ENCODE results near the gene MRPS6. TPM values are rescaled to one million over a fixed set of nuclear protein-coding genes. Genes with fewer than 3 reads are reported as not detected.

Gene MRPS6
- total RNA-seq, 3 donors from 2014 or later, result 89.8 to 98.8 (median 98.6) TPM

DNA sequence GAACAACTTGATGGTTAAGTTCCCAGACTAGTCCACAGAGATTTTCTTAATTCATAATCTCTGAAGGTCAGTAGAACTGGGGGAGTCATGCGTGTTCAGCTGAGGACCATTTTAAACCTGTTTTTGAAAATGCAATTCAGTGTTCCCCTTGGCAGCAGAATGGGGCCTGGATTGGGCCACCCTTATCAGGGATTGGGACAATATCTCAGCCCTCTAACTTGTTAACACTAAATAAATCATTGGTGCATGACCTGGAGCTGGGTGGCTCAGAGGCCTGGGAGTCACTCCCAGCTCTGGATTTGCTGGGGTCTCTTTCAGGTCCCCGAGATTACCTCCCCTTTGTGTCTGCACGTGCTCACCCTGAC is 55.3 kb downstream of the MRPS6 start:
- no peaks in the 10 kb centered on the region for H3K9me3 Mint-ChIP-seq
- no peaks in the 10 kb centered on the region for H3K27me3 Mint-ChIP-seq (ENCODE audit: low read depth)
- peaks cover 36% of the 10 kb centered on the region for H3K36me3 Mint-ChIP-seq (ENCODE audit: insufficient read depth)
- DNase-seq (no peak), ATAC-seq (no peak)
- peaks cover 87% of the 10 kb centered on the region for H3K4me1 Mint-ChIP-seq (ENCODE audit: low read depth)
- H3K4me3 Mint-ChIP-seq, result peak overlapping the region; percentile 47

DNA sequence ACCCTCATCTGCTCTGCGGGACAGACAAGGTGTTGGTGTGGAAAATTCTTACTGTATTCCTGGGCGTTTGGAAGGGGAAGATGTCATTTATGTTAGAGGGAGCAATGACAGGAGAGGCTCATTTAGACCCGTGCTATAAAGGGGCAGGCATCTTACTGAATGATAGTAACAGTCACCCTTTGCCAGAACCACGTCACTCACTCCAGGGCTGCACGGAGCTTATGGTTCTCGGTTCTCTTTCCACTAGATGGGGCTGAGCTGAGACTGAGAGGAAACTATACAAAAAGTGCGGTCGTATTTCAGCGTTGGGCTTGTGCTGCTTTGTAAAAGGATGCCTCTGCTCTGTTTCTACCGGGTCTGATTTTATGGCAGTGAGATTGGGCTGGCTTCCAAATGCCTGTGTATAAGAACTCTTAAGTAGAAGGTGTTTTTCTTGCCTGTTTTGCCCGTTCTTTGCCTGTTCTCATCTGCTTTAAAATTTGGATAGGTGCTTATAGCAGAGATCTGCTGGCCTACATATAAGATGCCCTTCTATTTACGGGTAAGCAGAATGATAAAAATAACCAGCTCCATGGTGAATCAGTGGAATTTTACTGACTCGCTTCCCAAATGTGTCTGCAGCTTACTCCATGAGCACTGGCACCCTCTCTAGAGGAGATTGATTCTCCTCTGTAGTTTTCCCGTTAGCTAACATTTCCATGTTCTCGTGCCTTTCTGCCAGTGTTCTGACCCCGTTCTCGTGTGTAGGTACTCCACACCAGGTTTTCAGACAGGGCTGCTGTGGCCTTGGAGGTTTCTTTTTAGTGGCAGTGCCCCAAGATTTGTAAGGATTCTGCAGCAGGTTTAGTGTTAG is 55.9 kb downstream of the MRPS6 start:
- H3K9me3 Mint-ChIP-seq, result no peaks in the 10 kb centered on the region
- peaks cover 85% of the 10 kb centered on the region for H3K4me1 Mint-ChIP-seq (ENCODE audit: low read depth)
- H3K27me3 Mint-ChIP-seq (ENCODE audit: low read depth), result no peaks in the 10 kb centered on the region
- peaks cover 41% of the 10 kb centered on the region for H3K36me3 Mint-ChIP-seq (ENCODE audit: insufficient read depth)
- ATAC-seq, result peak; percentile 95 to 96
- H3K4me3 Mint-ChIP-seq, result peak overlapping the region; percentile 47
- DNase-seq, result peak; percentile 54

DNA sequence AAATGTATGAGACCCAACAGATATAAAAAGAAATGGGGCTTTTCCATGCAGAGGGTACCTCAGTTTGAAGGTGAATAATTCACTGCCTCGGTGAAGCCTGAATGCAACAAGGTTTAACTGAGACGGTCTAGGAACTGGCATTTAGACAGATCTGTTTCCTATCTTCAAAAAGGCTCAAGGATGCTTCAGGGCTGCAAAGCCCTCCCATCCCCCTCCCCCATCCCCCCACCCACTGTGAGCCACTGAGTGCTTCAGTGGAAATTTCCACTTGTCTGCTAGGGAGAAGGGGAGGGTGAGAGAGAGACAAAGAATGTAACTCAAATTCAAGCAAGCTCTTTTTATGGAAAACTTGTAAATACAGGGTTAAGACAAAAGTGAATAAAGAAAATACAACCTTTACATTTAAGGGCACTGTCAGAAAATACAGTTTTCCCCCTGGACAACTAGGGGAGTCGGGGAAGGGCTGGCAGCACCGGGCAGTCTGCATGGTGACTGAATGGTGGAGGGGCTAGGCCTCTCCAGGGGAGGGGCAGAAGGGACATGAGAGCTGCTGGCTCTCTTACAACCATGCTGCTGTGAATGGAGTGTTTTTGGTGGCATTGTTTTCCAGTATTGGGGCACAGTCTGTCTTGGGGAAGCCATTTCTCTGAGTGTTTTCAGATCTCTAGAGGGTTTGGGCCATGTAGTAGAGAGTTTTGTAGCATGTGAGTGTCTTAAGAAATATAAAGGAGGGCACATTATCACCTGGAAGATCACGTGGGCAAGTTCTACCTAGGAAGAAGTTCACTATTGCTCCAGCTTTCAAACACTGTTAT is 56.7 kb downstream of the MRPS6 start:
- peak overlapping the region; percentile 47 for H3K4me3 Mint-ChIP-seq
- H3K36me3 Mint-ChIP-seq (ENCODE audit: insufficient read depth), result peaks cover 42% of the 10 kb centered on the region
- H3K27me3 Mint-ChIP-seq (ENCODE audit: low read depth), result no peaks in the 10 kb centered on the region
- H3K4me1 Mint-ChIP-seq (ENCODE audit: low read depth), result peaks cover 83% of the 10 kb centered on the region
- no peaks in the 10 kb centered on the region for H3K9me3 Mint-ChIP-seq
- ATAC-seq, result peak in 1 of 2 donors; percentile 3
- peak; percentile 11 for DNase-seq

- Mint-ChIP-seq H3K4me3 (no peak overlapping the region), H3K36me3 (ENCODE audit: insufficient read depth) (peaks cover 40% of the 10 kb centered on the region), H3K9me3 (no peaks in the 10 kb centered on the region), H3K4me1 (ENCODE audit: low read depth) (peaks cover 80% of the 10 kb centered on the region), H3K27me3 (ENCODE audit: low read depth) (no peaks in the 10 kb centered on the region)
- no peak for ATAC-seq
- DNase-seq, result no peak
These were observed 57.3 kb downstream of the MRPS6 start for GRCh38 chr21:34130716-34130985.

GRCh38 chr21:34131586-34131985 is 58.2 kb downstream of the MRPS6 start:
- Mint-ChIP-seq H3K9me3 (no peaks in the 10 kb centered on the region), H3K4me1 (ENCODE audit: low read depth) (peaks cover 71% of the 10 kb centered on the region), H3K27me3 (ENCODE audit: low read depth) (no peaks in the 10 kb centered on the region), H3K4me3 (no peak overlapping the region), H3K36me3 (ENCODE audit: insufficient read depth) (peaks cover 36% of the 10 kb centered on the region)
- ATAC-seq (no peak), DNase-seq (no peak)

GRCh38 chr21:34132202-34132601 is 58.8 kb downstream of the MRPS6 start:
- H3K36me3 Mint-ChIP-seq (ENCODE audit: insufficient read depth), result peaks cover 39% of the 10 kb centered on the region
- H3K9me3 Mint-ChIP-seq, result peaks cover 4% of the 10 kb centered on the region
- DNase-seq, result no peak
- H3K27me3 Mint-ChIP-seq (ENCODE audit: low read depth), result no peaks in the 10 kb centered on the region
- no peak for ATAC-seq
- peaks cover 72% of the 10 kb centered on the region for H3K4me1 Mint-ChIP-seq (ENCODE audit: low read depth)
- H3K4me3 Mint-ChIP-seq, result peak overlapping the region; percentile 32

GRCh38 chr21:34132926-34133325 is 59.5 kb downstream of the MRPS6 start:
- Mint-ChIP-seq H3K4me1 (ENCODE audit: low read depth) (peaks cover 66% of the 10 kb centered on the region), H3K9me3 (peaks cover 4% of the 10 kb centered on the region), H3K36me3 (ENCODE audit: insufficient read depth) (peaks cover 43% of the 10 kb centered on the region), H3K27me3 (ENCODE audit: low read depth) (no peaks in the 10 kb centered on the region), H3K4me3 (no peak overlapping the region)
- no peak for ATAC-seq
- no peak for DNase-seq

DNA sequence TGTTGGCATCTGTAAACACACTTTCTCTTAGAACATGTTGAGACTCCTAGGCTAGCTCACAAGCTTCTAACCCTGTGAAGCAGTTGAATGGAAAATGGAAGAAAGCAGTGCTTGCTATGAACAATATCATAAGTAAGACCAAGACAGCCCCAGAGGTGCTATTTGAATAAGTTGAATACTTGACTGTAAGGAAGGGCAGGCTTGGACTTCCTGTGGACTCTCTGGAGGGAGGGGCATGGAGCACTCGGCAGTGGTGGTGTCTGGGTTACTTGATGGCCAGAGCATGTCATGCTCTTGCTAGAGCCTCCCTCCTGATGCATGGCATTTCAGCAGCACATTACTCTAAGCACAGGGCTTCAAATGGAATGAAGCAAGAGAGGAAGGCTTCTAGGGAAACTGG is 60.0 kb downstream of the MRPS6 start:
- peaks cover 4% of the 10 kb centered on the region for H3K9me3 Mint-ChIP-seq
- no peak for DNase-seq
- no peak for ATAC-seq
- H3K4me3 Mint-ChIP-seq, result no peak overlapping the region
- H3K27me3 Mint-ChIP-seq (ENCODE audit: low read depth), result no peaks in the 10 kb centered on the region
- peaks cover 62% of the 10 kb centered on the region for H3K4me1 Mint-ChIP-seq (ENCODE audit: low read depth)
- peaks cover 46% of the 10 kb centered on the region for H3K36me3 Mint-ChIP-seq (ENCODE audit: insufficient read depth)

GRCh38 chr21:34133802-34134201 is 60.4 kb downstream of the MRPS6 start:
- Mint-ChIP-seq H3K9me3 (peaks cover 4% of the 10 kb centered on the region), H3K36me3 (ENCODE audit: insufficient read depth) (peaks cover 46% of the 10 kb centered on the region), H3K4me3 (no peak overlapping the region), H3K4me1 (ENCODE audit: low read depth) (peaks cover 58% of the 10 kb centered on the region), H3K27me3 (ENCODE audit: low read depth) (no peaks in the 10 kb centered on the region)
- ATAC-seq (no peak), DNase-seq (no peak)

- Mint-ChIP-seq H3K4me3 (no peak overlapping the region), H3K9me3 (peaks cover 4% of the 10 kb centered on the region), H3K27me3 (ENCODE audit: low read depth) (no peaks in the 10 kb centered on the region), H3K36me3 (ENCODE audit: insufficient read depth) (peaks cover 49% of the 10 kb centered on the region), H3K4me1 (ENCODE audit: low read depth) (peaks cover 48% of the 10 kb centered on the region)
- no peak for ATAC-seq
- no peak for DNase-seq
These were observed 62.0 kb downstream of the MRPS6 start for GRCh38 chr21:34135330-34135729.

DNA sequence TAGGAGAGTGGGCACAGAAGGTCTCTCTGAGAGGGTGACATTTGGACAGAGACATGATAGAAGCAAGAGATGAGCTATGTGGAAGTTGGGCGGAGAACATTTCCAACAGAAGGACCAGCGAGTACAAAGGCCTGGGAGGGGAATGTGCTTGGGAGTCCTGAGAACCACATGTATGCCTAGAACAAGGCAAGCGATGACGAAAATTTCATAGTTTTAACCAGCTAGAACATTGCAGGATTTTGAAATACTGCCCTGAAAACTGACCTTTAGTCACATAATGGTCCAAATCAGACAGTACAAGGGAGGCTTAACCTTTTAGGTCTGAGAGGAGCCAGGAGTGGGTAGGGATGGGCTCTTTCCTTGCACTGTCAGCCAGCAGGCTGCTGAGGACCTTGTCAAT is 68.0 kb downstream of the MRPS6 start:
- Mint-ChIP-seq H3K4me1 (ENCODE audit: low read depth) (peaks cover 14% of the 10 kb centered on the region), H3K36me3 (ENCODE audit: insufficient read depth) (peaks cover 59% of the 10 kb centered on the region), H3K27me3 (ENCODE audit: low read depth) (no peaks in the 10 kb centered on the region), H3K4me3 (no peak overlapping the region), H3K9me3 (peaks cover 4% of the 10 kb centered on the region)
- DNase-seq (no peak), ATAC-seq (no peak)

- Mint-ChIP-seq H3K27me3 (ENCODE audit: low read depth) (no peaks in the 10 kb centered on the region), H3K36me3 (ENCODE audit: insufficient read depth) (peaks cover 56% of the 10 kb centered on the region), H3K9me3 (no peaks in the 10 kb centered on the region), H3K4me3 (no peak overlapping the region), H3K4me1 (ENCODE audit: low read depth) (peaks cover 11% of the 10 kb centered on the region)
- DNase-seq (no peak), ATAC-seq (no peak)
These were observed 70.4 kb downstream of the MRPS6 start for GRCh38 chr21:34143685-34144182.

DNA sequence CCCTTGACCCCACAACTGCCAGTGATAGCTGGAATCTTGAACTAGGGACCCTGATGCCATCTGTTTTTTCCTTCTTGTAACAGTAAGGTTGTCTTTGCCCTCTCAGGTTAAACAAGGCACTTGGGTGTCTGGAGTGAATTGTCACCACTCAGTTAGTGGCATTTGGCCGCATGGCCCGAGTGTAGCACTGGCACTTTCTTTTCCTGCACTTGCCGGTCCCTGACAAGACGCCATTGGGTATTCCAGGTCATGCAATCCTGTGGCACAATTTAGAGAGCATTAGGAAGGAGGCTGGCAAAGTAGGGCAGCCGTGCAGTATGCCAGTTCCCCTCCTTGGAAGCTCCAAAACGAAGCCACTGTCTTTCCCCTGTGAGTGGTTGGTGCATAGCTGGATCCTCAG is 70.8 kb downstream of the MRPS6 start:
- Mint-ChIP-seq H3K4me3 (no peak overlapping the region), H3K36me3 (ENCODE audit: insufficient read depth) (peaks cover 56% of the 10 kb centered on the region), H3K27me3 (ENCODE audit: low read depth) (no peaks in the 10 kb centered on the region), H3K4me1 (ENCODE audit: low read depth) (peaks cover 11% of the 10 kb centered on the region), H3K9me3 (no peaks in the 10 kb centered on the region)
- ATAC-seq, result no peak
- DNase-seq, result no peak

GRCh38 chr21:34147792-34148418 is 74.5 kb downstream of the MRPS6 start:
- Mint-ChIP-seq H3K36me3 (ENCODE audit: insufficient read depth) (peaks cover 37% of the 10 kb centered on the region), H3K4me3 (no peak overlapping the region), H3K27me3 (ENCODE audit: low read depth) (no peaks in the 10 kb centered on the region), H3K9me3 (peaks cover 3% of the 10 kb centered on the region), H3K4me1 (ENCODE audit: low read depth) (peaks cover under 1% of the 10 kb centered on the region)
- DNase-seq, result no peak
- no peak for ATAC-seq

All from activated T-cell treated with anti-CD3 and anti-CD28 coated beads, Interleukin-2, amount 50 U/mL, for 4 hours (primary cell).